Sigmoid colon (tissue), 4 donors: Measurements from ENCODE around the gene RAB25.
A peak's percentile ranks its signal among the peaks of the same experiment; 100 is the strongest.

ENCODE experiments used
- POLR2A ChIP-seq, 2 donors: fragments of 450-650 bp; IDR thresholded peaks; one replicate each; pipeline ENCODE4 v1.6.1; 2016; ENCODE audit warnings: antibody characterized with exemption in 2 of 2, mild to moderate bottlenecking in 2 of 2, moderate library complexity in 2 of 2
- POLR2AphosphoS5 ChIP-seq, 4 donors: sonication (generic); formaldehyde crosslinking; IDR thresholded peaks; one replicate each; pipeline ENCODE4 v1.6.1; 2017; ENCODE audit warnings: antibody characterized with exemption in 4 of 4
- TF ChIP-seq, protein P1 (sequence below), 4 experiments: fragments of 450-650 bp in 3 of 4; fragments of 200-600 bp in 1 of 4; IDR thresholded peaks; one replicate each; pipeline ENCODE4 v1.5.1; 2016 to 2019; ENCODE audit warnings: antibody characterized with exemption in 4 of 4, mild to moderate bottlenecking in 3 of 4, moderate library complexity in 2 of 4

DNA sequence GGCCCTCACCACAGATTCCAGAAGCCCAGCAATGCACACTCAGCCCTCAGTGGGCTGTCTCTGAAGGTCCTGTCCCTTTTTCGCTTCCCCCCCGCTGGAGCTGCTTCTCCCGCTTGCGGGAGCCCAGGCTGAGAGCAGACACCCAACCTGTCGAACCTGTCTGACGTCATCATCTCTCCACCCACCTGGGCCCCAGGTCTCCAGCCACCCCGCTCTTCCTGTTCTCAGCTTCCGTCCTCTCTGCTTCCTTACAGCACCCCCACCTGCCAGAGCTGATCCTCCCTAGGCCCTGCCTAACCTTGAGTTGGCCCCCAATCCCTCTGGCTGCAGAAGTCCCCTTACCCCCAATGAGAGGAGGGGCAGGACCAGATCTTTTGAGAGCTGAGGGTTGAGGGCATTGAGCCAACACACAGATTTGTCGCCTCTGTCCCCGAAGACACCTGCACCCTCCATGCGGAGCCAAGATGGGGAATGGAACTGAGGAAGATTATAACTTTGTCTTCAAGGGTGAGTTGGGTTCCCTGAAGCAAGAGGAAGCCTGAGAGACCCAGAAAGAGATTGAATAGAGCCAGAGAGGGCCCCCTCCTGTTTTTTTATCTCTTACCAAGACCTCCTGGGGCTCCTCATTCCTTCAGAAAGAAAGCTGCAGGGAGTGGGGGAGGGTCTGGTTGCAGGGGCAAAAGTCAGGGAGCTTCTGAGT, at the start of gene RAB25:
- TF ChIP-seq POLR2AphosphoS5 (IDR thresholded peaks at IDR 0.05) (no peak), POLR2A (IDR thresholded peaks at IDR 0.05) (peak in 1 of 2 donors; percentile 58)
- TF ChIP-seq, protein P1, sequence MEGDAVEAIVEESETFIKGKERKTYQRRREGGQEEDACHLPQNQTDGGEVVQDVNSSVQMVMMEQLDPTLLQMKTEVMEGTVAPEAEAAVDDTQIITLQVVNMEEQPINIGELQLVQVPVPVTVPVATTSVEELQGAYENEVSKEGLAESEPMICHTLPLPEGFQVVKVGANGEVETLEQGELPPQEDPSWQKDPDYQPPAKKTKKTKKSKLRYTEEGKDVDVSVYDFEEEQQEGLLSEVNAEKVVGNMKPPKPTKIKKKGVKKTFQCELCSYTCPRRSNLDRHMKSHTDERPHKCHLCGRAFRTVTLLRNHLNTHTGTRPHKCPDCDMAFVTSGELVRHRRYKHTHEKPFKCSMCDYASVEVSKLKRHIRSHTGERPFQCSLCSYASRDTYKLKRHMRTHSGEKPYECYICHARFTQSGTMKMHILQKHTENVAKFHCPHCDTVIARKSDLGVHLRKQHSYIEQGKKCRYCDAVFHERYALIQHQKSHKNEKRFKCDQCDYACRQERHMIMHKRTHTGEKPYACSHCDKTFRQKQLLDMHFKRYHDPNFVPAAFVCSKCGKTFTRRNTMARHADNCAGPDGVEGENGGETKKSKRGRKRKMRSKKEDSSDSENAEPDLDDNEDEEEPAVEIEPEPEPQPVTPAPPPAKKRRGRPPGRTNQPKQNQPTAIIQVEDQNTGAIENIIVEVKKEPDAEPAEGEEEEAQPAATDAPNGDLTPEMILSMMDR (IDR thresholded peaks at IDR 0.05), result no peak
